ENCODE measurements around the gene IDH1. TPM values are rescaled to one million over a fixed set of nuclear protein-coding genes. Genes with fewer than 3 reads are reported as not detected.

IDH1 gene
- total RNA-seq (2022; extraction: Qiagen RNA extraction): 73.0 to 94.9 TPM (median 81.4 TPM) in 5 replicates

DNA sequence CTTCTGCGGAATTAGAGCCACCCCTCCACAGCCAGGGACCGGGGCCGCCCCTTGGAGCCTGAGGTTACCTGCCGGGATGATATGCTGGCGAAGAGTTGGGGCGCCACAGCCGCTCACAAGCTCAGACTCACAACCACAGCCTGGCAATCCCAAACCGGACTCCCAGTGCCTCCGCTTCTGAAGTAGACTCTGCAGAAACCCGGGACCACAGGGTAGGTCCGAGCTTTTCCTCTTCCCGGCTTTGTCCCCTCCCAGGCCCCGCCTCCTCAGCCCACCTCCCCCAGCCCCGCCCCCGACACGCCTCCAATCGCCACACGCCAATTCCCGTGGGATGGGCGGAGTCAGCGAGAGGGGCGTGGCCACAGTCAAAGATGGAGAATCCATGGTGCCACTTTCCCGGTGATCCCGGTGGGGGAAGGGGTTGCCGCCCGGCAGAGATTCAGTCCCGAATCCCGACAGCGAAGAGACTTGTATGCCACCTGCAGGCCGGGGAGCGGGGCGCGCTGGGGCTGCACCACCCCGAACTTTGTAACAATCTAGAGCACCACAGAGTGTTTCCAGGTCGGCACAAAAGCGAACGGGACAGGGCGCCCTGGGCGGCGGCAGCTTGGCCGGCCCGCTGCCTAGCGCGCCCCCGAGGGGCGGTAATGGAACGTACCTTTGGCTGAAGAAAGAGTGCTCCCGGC lies at the start of gene IDH1:
IDH1 (minus strand) TSS at position 201 of the 686 bp plus-strand sequence. CDS start 3,520 bp downstream, outside the sequence.

DNA sequence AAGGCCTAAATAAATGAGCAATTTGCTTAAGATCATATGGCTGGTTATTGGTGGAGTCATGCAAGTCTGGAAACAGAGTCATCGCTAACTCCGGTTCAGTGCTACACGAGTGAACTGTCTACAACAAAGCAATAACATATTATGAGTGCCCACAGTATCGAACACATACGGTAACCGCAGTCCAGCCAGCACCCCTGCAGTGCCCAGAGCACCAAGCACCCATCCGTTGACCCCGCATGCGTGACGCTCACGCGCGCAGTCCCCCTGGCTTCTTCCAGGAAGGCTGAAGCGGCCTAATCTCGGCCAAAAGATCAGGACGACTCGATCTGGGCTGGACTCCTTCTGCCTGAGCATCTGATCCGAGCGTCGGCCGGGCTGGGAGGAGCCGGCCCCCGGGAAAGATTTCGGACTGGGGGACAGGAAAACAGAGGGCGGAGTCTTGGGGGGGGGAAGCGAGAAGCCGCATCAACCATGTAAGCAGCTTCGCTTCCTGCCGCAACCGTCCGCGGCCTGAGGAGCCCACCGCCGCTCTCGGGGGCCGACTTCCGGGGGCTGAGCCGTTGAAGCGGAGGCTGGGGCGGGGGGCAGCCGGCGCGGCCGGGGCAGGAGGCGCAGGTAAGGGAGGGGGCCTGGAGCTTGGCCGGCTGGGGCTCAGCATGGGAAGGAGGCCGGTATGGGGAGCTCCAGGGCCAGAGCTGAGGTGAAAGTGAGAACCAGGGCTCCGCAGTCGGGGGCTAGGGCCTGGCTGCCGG lies 11.1 kb upstream of the IDH1 start, which contains the start of gene PIKFYVE:
PIKFYVE (plus strand) TSS at position 455 of the 752 bp plus-strand sequence. CDS start 5,265 bp downstream, outside the sequence.

DNA sequence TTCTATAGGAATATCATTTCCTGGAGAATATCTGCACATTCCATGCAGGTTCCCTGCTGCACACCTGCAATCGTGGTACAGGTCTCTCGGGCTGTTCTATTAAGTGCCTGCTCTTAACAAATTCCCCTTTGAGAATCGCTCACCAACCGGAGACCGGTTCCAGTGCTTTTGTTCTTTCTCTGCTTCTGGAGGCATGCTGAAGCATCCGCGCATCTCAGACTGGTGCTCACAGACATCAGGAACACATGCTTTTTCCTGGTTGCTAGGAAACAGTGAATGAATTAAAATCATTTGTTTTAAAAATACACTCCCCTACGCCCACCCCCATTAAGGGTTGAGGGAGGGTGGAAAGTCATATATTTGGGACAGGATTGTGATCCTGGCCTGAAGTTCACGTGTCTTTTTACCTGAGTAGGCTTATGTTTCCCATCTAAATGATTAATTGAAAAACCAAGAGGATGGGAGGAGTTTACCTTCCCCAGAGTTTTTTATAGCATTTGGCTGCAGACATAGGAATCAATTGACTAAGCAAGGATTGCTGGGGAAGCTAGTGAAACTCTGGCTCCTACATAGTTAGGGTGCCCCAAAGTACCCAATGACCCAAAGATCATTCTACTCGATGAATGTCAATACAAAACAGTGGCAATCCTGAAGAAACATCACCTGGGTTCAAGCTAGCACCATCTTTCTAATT lies 64.9 kb downstream of the IDH1 start, which contains the start of gene C2orf80:
C2orf80 (minus strand) TSS at position 221 of the 694 bp plus-strand sequence. CDS start 3,044 bp downstream, outside the sequence.

Other genes with a start within 250 kb of the IDH1 start
- gene PLEKHM3, start 229.5 kb downstream of the IDH1 start, total RNA-seq (2022; extraction: Qiagen RNA extraction): 2.0 to 2.9 TPM (median 2.2 TPM) in 5 replicates
- not detected in 5 replicates for gene CRYGD, start 130.5 kb downstream of the IDH1 start, total RNA-seq (2022; extraction: Qiagen RNA extraction)
- gene CRYGC, start 125.2 kb downstream of the IDH1 start, total RNA-seq (2022; extraction: Qiagen RNA extraction): not detected in 5 replicates
- not detected in 5 replicates for gene CRYGB, start 108.9 kb downstream of the IDH1 start, total RNA-seq (2022; extraction: Qiagen RNA extraction)
- gene CRYGA, start 91.5 kb downstream of the IDH1 start, total RNA-seq (2022; extraction: Qiagen RNA extraction): not detected in 5 replicates
- gene C2orf80, start 65.0 kb downstream of the IDH1 start, total RNA-seq (2022; extraction: Qiagen RNA extraction): not detected in 5 replicates
- 4.2 to 8.0 TPM (median 6.3 TPM) in 5 replicates for gene PIKFYVE, start 11.2 kb upstream of the IDH1 start, total RNA-seq (2022; extraction: Qiagen RNA extraction)
- gene PTH2R, start 151.7 kb upstream of the IDH1 start, total RNA-seq (2022; extraction: Qiagen RNA extraction): not detected in 5 replicates